HepG2 (cell line): ENCODE results near the gene SERINC2. TPM values are rescaled to one million over a fixed set of nuclear protein-coding genes. Genes with fewer than 3 reads are reported as not detected.

ENCODE experiments used
- CHCHD3 ChIP-seq: sonication (generic); formaldehyde crosslinking; IDR thresholded peaks from 2 replicates; pipeline ENCODE4 v1.8.0; 2022; ENCODE audit warnings: mild to moderate bottlenecking, missing genetic modification reagents, moderate library complexity
- FOXK2 ChIP-seq: fragments of 450-650 bp; IDR thresholded peaks from 2 replicates; pipeline ENCODE4 v1.6.1; 2016
- MTA1 ChIP-seq: sonication (generic); formaldehyde crosslinking; IDR thresholded peaks from 2 replicates; pipeline ENCODE4 v1.4.0; 2020; ENCODE audit warnings: missing genetic modification reagents, mild to moderate bottlenecking, borderline replicate concordance
- PAX8 ChIP-seq: sonication (generic); formaldehyde crosslinking; IDR thresholded peaks from 2 replicates; pipeline ENCODE4 v1.8.0; 2022; ENCODE audit warnings: mild to moderate bottlenecking, missing genetic modification reagents, borderline replicate concordance
- RFX5 ChIP-seq: IDR thresholded peaks from 2 replicates; pipeline ENCODE4 v1.6.1; 2011; ENCODE audit warnings: low read depth, low read length, improper control_type of control experiment
- SOX13 ChIP-seq, 3 experiments: fragments of 450-650 bp in 1 of 3; sonication (generic) in 1 of 3; formaldehyde crosslinking in 1 of 3; IDR thresholded peaks in 2 of 3; conservative IDR thresholded peaks in 1 of 3; 2 replicates each; pipeline versions ENCODE4 v1.5.0 to v1.6.1; 2016 to 2020; ENCODE audit warnings: antibody characterized with exemption in 1 of 3, mild to moderate bottlenecking in 1 of 3, missing compliant biosample characterization in 1 of 3, missing genetic modification reagents in 1 of 3, moderate library complexity in 1 of 3
- polyA plus RNA-seq, 8 experiments: library from polyadenylated mRNA; depleted of rRNA in 3 of 8; stranded (reverse) in 7 of 8; unstranded in 1 of 8; fragments of >200 nt; fragmentation: Illumina TruSeq in 4 of 8; extraction: Trizol in 4 of 8; gene quantifications; 2 replicates each; pipeline versions ENCODE4 v1.2.1 to v1.2.3, GENCODE V29; 2011 to 2016; ENCODE audit warnings: low read depth in 4 of 8, missing spikeins in 1 of 8, mixed read lengths in 1 of 8; ENCODE audit not compliant: insufficient read depth in 1 of 8
- total RNA-seq, 5 experiments: library from RNA; depleted of rRNA; stranded (reverse); fragments of >200 nt; fragmentation: Illumina TruSeq; extraction: Trizol; gene quantifications; 2 replicates each; pipeline ENCODE4 v1.2.3, GENCODE V29; 2016; ENCODE audit warnings: low read depth in 1 of 5
- TF ChIP-seq, protein P1 (sequence below): IDR thresholded peaks from 2 replicates; pipeline ENCODE4 v1.6.1; 2012; ENCODE audit warnings: inconsistent platforms
- TF ChIP-seq, protein P2 (sequence below): sonication (generic); formaldehyde crosslinking; IDR thresholded peaks from 2 replicates; pipeline ENCODE4 v1.5.1; 2020; ENCODE audit warnings: mild to moderate bottlenecking, missing genetic modification reagents, moderate library complexity
- TF ChIP-seq, protein P3 (sequence below): fragments of 450-650 bp; IDR thresholded peaks from 2 replicates; pipeline ENCODE4 v1.6.1; 2017
- TF ChIP-seq, protein P4 (sequence below): sonication (generic); formaldehyde crosslinking; IDR thresholded peaks from 2 replicates; pipeline ENCODE4 v1.4.0; 2020; ENCODE audit warnings: missing genetic modification reagents

SERINC2 gene
- total and polyA plus RNA-seq, 2 of the 13 experiments (the other 11 are each of a cell fraction or from before 2014, with no cell fraction given), result 4.8 to 126 TPM

DNA sequence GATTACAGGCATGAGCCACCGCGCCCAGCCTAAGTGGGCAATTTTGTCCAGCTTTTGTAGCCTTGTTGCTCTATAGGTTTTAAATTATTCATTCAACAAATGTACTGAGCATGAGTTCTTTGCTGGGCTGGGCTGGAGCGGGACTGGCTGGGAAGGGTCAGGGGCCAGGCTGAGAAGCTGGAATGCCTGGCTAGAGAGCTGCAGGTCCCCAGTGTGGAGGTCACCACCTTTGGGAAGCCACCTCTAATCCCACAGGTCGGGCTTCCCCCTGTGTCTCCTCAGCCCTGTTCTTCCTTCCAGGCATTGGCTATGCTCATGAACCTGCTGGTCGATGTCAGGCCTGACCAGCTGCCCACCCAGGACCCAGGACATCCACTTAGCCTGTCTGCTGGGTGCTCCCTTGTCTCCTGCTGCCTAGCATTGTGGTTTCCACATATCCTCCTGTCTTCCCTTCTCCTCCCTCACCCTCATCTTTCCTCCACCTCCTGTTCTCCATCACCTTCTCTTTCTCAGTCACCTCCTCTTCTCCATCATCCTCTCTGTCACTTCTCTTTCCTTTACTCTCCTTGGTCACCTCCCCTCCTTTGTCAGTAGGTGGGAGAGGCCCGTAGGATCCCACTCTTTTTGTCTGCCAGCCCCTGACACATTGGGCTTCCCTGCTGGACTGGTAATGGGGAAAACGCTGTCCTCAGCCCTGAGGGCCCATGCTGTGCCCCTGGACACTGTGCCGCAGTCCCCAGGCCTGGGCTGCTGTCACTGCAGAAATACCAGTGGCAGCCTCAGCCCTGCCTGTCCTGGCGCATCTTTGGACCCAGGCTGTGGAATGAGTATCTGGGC, 23.8 kb downstream of the SERINC2 start (continued):
- TF ChIP-seq SOX13 (IDR thresholded peaks at IDR 0.05) (no peak), SOX13 (CRISPR knock-in tag; conservative IDR thresholded peaks at IDR 0.05 in 1 of 2, IDR thresholded peaks at IDR 0.05 in 1 of 2) (no peak), PAX8 (CRISPR knock-in tag) (no peak), RFX5 (0 out of 2 replicates have a peak, but pooled peaks have one; percentile 62), CHCHD3 (CRISPR knock-in tag) (no peak), FOXK2 (0 out of 2 replicates have a peak, but pooled peaks have one; percentile 32), MTA1 (CRISPR knock-in tag) (0 out of 2 replicates have a peak, but pooled peaks have one; percentile 44)
- TF ChIP-seq, protein P1, sequence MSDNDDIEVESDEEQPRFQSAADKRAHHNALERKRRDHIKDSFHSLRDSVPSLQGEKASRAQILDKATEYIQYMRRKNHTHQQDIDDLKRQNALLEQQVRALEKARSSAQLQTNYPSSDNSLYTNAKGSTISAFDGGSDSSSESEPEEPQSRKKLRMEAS, result 0 out of 2 replicates have a peak, but pooled peaks have one; percentile 11
- TF ChIP-seq, protein P2, sequence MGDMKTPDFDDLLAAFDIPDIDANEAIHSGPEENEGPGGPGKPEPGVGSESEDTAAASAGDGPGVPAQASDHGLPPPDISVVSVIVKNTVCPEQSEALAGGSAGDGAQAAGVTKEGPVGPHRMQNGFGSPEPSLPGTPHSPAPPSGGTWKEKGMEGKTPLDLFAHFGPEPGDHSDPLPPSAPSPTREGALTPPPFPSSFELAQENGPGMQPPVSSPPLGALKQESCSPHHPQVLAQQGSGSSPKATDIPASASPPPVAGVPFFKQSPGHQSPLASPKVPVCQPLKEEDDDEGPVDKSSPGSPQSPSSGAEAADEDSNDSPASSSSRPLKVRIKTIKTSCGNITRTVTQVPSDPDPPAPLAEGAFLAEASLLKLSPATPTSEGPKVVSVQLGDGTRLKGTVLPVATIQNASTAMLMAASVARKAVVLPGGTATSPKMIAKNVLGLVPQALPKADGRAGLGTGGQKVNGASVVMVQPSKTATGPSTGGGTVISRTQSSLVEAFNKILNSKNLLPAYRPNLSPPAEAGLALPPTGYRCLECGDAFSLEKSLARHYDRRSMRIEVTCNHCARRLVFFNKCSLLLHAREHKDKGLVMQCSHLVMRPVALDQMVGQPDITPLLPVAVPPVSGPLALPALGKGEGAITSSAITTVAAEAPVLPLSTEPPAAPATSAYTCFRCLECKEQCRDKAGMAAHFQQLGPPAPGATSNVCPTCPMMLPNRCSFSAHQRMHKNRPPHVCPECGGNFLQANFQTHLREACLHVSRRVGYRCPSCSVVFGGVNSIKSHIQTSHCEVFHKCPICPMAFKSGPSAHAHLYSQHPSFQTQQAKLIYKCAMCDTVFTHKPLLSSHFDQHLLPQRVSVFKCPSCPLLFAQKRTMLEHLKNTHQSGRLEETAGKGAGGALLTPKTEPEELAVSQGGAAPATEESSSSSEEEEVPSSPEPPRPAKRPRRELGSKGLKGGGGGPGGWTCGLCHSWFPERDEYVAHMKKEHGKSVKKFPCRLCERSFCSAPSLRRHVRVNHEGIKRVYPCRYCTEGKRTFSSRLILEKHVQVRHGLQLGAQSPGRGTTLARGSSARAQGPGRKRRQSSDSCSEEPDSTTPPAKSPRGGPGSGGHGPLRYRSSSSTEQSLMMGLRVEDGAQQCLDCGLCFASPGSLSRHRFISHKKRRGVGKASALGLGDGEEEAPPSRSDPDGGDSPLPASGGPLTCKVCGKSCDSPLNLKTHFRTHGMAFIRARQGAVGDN (CRISPR knock-in tag), result peak; percentile 99
- TF ChIP-seq, protein P3, sequence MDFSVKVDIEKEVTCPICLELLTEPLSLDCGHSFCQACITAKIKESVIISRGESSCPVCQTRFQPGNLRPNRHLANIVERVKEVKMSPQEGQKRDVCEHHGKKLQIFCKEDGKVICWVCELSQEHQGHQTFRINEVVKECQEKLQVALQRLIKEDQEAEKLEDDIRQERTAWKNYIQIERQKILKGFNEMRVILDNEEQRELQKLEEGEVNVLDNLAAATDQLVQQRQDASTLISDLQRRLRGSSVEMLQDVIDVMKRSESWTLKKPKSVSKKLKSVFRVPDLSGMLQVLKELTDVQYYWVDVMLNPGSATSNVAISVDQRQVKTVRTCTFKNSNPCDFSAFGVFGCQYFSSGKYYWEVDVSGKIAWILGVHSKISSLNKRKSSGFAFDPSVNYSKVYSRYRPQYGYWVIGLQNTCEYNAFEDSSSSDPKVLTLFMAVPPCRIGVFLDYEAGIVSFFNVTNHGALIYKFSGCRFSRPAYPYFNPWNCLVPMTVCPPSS, result no peak
- TF ChIP-seq, protein P4, sequence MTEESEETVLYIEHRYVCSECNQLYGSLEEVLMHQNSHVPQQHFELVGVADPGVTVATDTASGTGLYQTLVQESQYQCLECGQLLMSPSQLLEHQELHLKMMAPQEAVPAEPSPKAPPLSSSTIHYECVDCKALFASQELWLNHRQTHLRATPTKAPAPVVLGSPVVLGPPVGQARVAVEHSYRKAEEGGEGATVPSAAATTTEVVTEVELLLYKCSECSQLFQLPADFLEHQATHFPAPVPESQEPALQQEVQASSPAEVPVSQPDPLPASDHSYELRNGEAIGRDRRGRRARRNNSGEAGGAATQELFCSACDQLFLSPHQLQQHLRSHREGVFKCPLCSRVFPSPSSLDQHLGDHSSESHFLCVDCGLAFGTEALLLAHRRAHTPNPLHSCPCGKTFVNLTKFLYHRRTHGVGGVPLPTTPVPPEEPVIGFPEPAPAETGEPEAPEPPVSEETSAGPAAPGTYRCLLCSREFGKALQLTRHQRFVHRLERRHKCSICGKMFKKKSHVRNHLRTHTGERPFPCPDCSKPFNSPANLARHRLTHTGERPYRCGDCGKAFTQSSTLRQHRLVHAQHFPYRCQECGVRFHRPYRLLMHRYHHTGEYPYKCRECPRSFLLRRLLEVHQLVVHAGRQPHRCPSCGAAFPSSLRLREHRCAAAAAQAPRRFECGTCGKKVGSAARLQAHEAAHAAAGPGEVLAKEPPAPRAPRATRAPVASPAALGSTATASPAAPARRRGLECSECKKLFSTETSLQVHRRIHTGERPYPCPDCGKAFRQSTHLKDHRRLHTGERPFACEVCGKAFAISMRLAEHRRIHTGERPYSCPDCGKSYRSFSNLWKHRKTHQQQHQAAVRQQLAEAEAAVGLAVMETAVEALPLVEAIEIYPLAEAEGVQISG (CRISPR knock-in tag), result no peak
